Choroid plexus epithelial cell (primary cell): ENCODE results near the gene BMPER.

Experiments used
- DNase-seq: peaks from one replicate; pipeline ENCODE4 v3.0.0-alpha.2; 2010; ENCODE audit warnings: low read depth
- H3K4me3 ChIP-seq: 2 replicates; pipeline ENCODE4 v1.5.1; 2011; ENCODE audit warnings: low read depth, mild to moderate bottlenecking, control low read depth, low read length, moderate library complexity
- CTCF ChIP-seq: conservative IDR thresholded peaks from 2 replicates; pipeline ENCODE4 v1.5.1; 2011; ENCODE audit warnings: low read depth, mild to moderate bottlenecking, control low read depth, inconsistent platforms, low read length, moderate library complexity

BMPER gene

GRCh38 chr7:34145603-34146002 is 240.3 kb downstream of the BMPER start:
- no peak overlapping the region for H3K4me3 ChIP-seq
- no peak for DNase-seq
- TF ChIP-seq CTCF = no peak

- H3K4me3 ChIP-seq = no peak overlapping the region
- no peak for TF ChIP-seq CTCF
- peak; percentile 42 for DNase-seq
Observed at GRCh38 chr7:34153656-34154270, 248.4 kb downstream of the BMPER start.

GRCh38 chr7:34155220-34155908 is 250.0 kb downstream of the BMPER start:
- TF ChIP-seq CTCF = no peak
- H3K4me3 ChIP-seq = no peak overlapping the region
- DNase-seq = peak; percentile 97

- no peak for DNase-seq
- TF ChIP-seq CTCF = no peak
- no peak overlapping the region for H3K4me3 ChIP-seq
Observed at GRCh38 chr7:34156336-34156735, 251.0 kb downstream of the BMPER start.

GRCh38 chr7:34157137-34157536 is 251.8 kb downstream of the BMPER start:
- no peak overlapping the region for H3K4me3 ChIP-seq
- no peak for TF ChIP-seq CTCF
- peak; percentile 18 for DNase-seq

- DNase-seq = no peak
- peak; percentile 22 for TF ChIP-seq CTCF
Observed at GRCh38 chr7:34158368-34159153, 253.2 kb downstream of the BMPER start.

More at GRCh38 chr7:34158368-34159153, 253.2 kb downstream of the BMPER start:
- no peak overlapping the region for H3K4me3 ChIP-seq
